A549 treated with CORT108297 at 1 μM for 4 hours (cell line): ENCODE data around the gene CT45A6. TPM values are rescaled to one million over a fixed set of nuclear protein-coding genes. Genes with fewer than 3 reads are reported as not detected.

ENCODE experiments used
- total RNA-seq: library from RNA; stranded (reverse); fragments of 200-300 nt; extraction: Qiagen RNA extraction; gene quantifications from 5 replicates; pipeline ENCODE4 v1.2.3, GENCODE V29; 2022

The CT45A6 gene
- total RNA-seq, result not detected in 5 replicates

GRCh38 chrX:135802687-135803086 lies at the start of gene CT45A6:
TSS of gene CT45A6 (minus strand) at chrX:135802787. CDS start at chrX:135798993, 3,794 bp downstream.

GRCh38 chrX:135837180-135837579 lies 34.6 kb upstream of the CT45A6 start, which contains the start of gene CT45A7:
TSS of gene CT45A7 (minus strand) at chrX:135837280. CDS start at chrX:135833533, 3,747 bp downstream.

GRCh38 chrX:135819912-135820311 lies 17.3 kb upstream of the CT45A6 start, which contains the start of gene CT45A2:
TSS of gene CT45A2 (minus strand) at chrX:135820012. CDS start at chrX:135816265, 3,747 bp downstream.

GRCh38 chrX:135785403-135785802 lies 17.2 kb downstream of the CT45A6 start, which contains the start of gene CT45A5:
TSS of gene CT45A5 (minus strand) at chrX:135785503. CDS start at chrX:135781729, 3,774 bp downstream.

GRCh38 chrX:135768091-135768490 lies 34.5 kb downstream of the CT45A6 start, which contains the start of gene CT45A3:
TSS of gene CT45A3 (minus strand) at chrX:135768191. CDS start at chrX:135764444, 3,747 bp downstream.

Other genes starting within 250 kb of the CT45A6 start
- not detected in 5 replicates for gene CT45A1, start 89.1 kb downstream of the CT45A6 start, total RNA-seq
- 0.11 to 0.16 TPM in 2 of 5 replicates, not detected in the others for gene CT45A3, start 34.6 kb downstream of the CT45A6 start, total RNA-seq
- gene CT45A5, start 17.3 kb downstream of the CT45A6 start, total RNA-seq, result 0.08 to 0.42 TPM in 2 of 5 replicates, not detected in the others
- gene CT45A2, start 17.2 kb upstream of the CT45A6 start, total RNA-seq, result 0.09 TPM in 1 of 5 replicates, not detected in the others
- not detected in 5 replicates for gene CT45A7, start 34.5 kb upstream of the CT45A6 start, total RNA-seq
- gene CT45A8, start 51.8 kb upstream of the CT45A6 start, total RNA-seq, result not detected in 5 replicates
- not detected in 5 replicates for gene CT45A9, start 69.0 kb upstream of the CT45A6 start, total RNA-seq
- 0.13 to 0.38 TPM (median 0.32 TPM) in 4 of 5 replicates, not detected in the other for gene CT45A10, start 90.7 kb upstream of the CT45A6 start, total RNA-seq
- 0.06 to 0.08 TPM in 2 of 5 replicates, not detected in the others for gene SAGE1, start 90.9 kb upstream of the CT45A6 start, total RNA-seq
- gene MMGT1, start 171.2 kb upstream of the CT45A6 start, total RNA-seq, result 15.8 to 17.8 TPM (median 16.6 TPM) in 5 replicates
- gene SLC9A6, start 182.6 kb upstream of the CT45A6 start, total RNA-seq, result 7.5 to 9.4 TPM (median 8.8 TPM) in 5 replicates